Muscle of back (tissue), 11 donors: Measurements from ENCODE around the gene ACOT8. TPM values are rescaled to one million over a fixed set of nuclear protein-coding genes. Genes with fewer than 3 reads are reported as not detected.
"Not testable (repeated sequence)": the region's sequence is repeated elsewhere in the genome, so short reads cannot be mapped to it uniquely, and the experiment has no call there.

ENCODE experiments used
- DNase-seq, 3 donors: peaks; one replicate each; pipeline versions ENCODE4 v3.0.0 to v3.0.0-alpha.2; 2013
- polyA plus RNA-seq, 10 donors: library from polyadenylated mRNA; unstranded; fragments of 120-200 nt; gene quantifications; one replicate each; pipeline ENCODE4 v1.2.1, GENCODE V29; 2013; ENCODE audit not compliant: insufficient read length in 10 of 10

Gene ACOT8
- polyA plus RNA-seq, 10 donors, result 16.0 to 21.7 (median 19.5) TPM

GRCh38 chr20:45833030-45833882, 23.9 kb downstream of the ACOT8 start, which contains the start of gene SNX21:
SNX21 (plus strand) TSS chr20:45833799; CDS start chr20:45833920, 121 bp downstream.
- peak; percentile 77 to 94 (median 86) for DNase-seq

GRCh38 chr20:45832619-45833018, 24.6 kb downstream of the ACOT8 start:
- no peak for DNase-seq

- DNase-seq, result not testable (repeated sequence)
Measured at GRCh38 chr20:45829673-45830106, 27.5 kb downstream of the ACOT8 start.

GRCh38 chr20:45828589-45828988, 28.6 kb downstream of the ACOT8 start:
- DNase-seq, result peak; percentile 70 to 81 (median 72)

- no peak for DNase-seq
Measured at GRCh38 chr20:45827712-45828111, 29.5 kb downstream of the ACOT8 start.

- DNase-seq, result peak in 2 of 3 donors; percentile 46 to 71
Measured at GRCh38 chr20:45827030-45827652, 30.1 kb downstream of the ACOT8 start, which contains the start of gene TNNC2. TNNC2 (minus strand) TSS chr20:45827312; CDS start chr20:45827248, 64 bp downstream.

GRCh38 chr20:45826381-45827019, 30.7 kb downstream of the ACOT8 start:
- DNase-seq, result peak; percentile 64 to 77 (median 70)

GRCh38 chr20:45823949-45824835, 33.0 kb downstream of the ACOT8 start:
- peak in 1 of 3 donors; percentile 56 for DNase-seq

- peak in 1 of 3 donors; percentile 57 for DNase-seq
Measured at GRCh38 chr20:45822857-45823256, 34.3 kb downstream of the ACOT8 start.

GRCh38 chr20:45821947-45822346, 35.2 kb downstream of the ACOT8 start:
- no peak for DNase-seq

GRCh38 chr20:45819466-45819865, 37.7 kb downstream of the ACOT8 start:
- no peak for DNase-seq

GRCh38 chr20:45818239-45818638, 39.0 kb downstream of the ACOT8 start:
- DNase-seq, result no peak

GRCh38 chr20:45817376-45818194, 39.6 kb downstream of the ACOT8 start:
- DNase-seq, result no peak

- DNase-seq, result no peak
Measured at GRCh38 chr20:45816951-45817350, 40.2 kb downstream of the ACOT8 start.

GRCh38 chr20:45814314-45814713, 42.9 kb downstream of the ACOT8 start:
- no peak for DNase-seq

- DNase-seq, result no peak
Measured at GRCh38 chr20:45813489-45813888, 43.7 kb downstream of the ACOT8 start.

- no peak for DNase-seq
Measured at GRCh38 chr20:45813006-45813340, 44.2 kb downstream of the ACOT8 start.

GRCh38 chr20:45812157-45813005, 44.8 kb downstream of the ACOT8 start, which contains the start of gene UBE2C:
UBE2C (plus strand) TSS chr20:45812644; CDS start chr20:45812696, 52 bp downstream.
- DNase-seq, result peak; percentile 98 to 100 (median 100)
